IMR-90 (cell line): ENCODE data around the gene CCL23. TPM values are rescaled to one million over a fixed set of nuclear protein-coding genes. Genes with fewer than 3 reads are reported as not detected.

Experiments used
- ATAC-seq: fragments of 200-7000 bp; cut with Tn5 transposase; 2 replicates; pipeline ENCODE4 v1.9.1; 2020; ENCODE audit warnings: low read depth, mild to moderate bottlenecking, moderate library complexity
- BruUV-seq: library from RNA; stranded (reverse); fragments of 400-500 nt; replicated peaks from 2 replicates; lab custom pipeline; 2021; lab: Mats Ljungman, UMichigan
- CTCF ChIA-PET: fragments of 300-600 bp; formaldehyde crosslinking; extraction: SDS; loops from one replicate; lab custom pipeline; 2021; ENCODE audit warnings: antibody characterized with exemption; lab: Yijun Ruan, JAX
- POLR2A ChIA-PET: fragments of 300-600 bp; sonication (Branson Sonifier 250); formaldehyde crosslinking; loops from one replicate; lab custom pipeline; 2022; ENCODE audit warnings: antibody characterized with exemption; ENCODE audit not compliant: unreplicated experiment; lab: Charles Lee
- DNase-seq: peaks from one replicate; pipeline ENCODE4 v3.0.0; 2013
- H2AFZ ChIP-seq: replicated peaks from 2 replicates; pipeline ENCODE3; 2013; ENCODE audit warnings: low read length, mild to moderate bottlenecking; ENCODE audit not compliant: poor library complexity
- H2AK5ac ChIP-seq: 2 replicates; pipeline ENCODE4 v1.6.1; 2013; ENCODE audit warnings: low read depth, low read length, inconsistent platforms
- H2AK9ac ChIP-seq: replicated peaks from 2 replicates; pipeline ENCODE3; 2013; ENCODE audit warnings: mild to moderate bottlenecking, low read depth, low read length, moderate library complexity; ENCODE audit not compliant: poor library complexity
- H2BK120ac ChIP-seq: 2 replicates; pipeline ENCODE4 v1.6.1; 2013; ENCODE audit warnings: low read depth, low read length, inconsistent platforms
- H2BK15ac ChIP-seq: 3 replicates; pipeline ENCODE4 v1.6.1; 2013; ENCODE audit warnings: low read depth, low read length, inconsistent platforms
- H2BK20ac ChIP-seq: 2 replicates; pipeline ENCODE4 v1.6.1; 2013; ENCODE audit warnings: low read depth, mild to moderate bottlenecking, inconsistent platforms, low read length, moderate library complexity
- H2BK5ac ChIP-seq: 2 replicates; pipeline ENCODE4 v1.6.1; 2013; ENCODE audit warnings: mild to moderate bottlenecking, low read depth, low read length, inconsistent platforms; ENCODE audit not compliant: poor library complexity, severe bottlenecking
- H3K14ac ChIP-seq: replicated peaks from 2 replicates; pipeline ENCODE4 v1.6.1; 2013; ENCODE audit warnings: low read depth, low read length, inconsistent platforms
- H3K18ac ChIP-seq: 2 replicates; pipeline ENCODE4 v1.6.1; 2013; ENCODE audit warnings: low read depth, low read length, control low read depth
- H3K23ac ChIP-seq: 2 replicates; pipeline ENCODE4 v1.6.1; 2013; ENCODE audit warnings: low read depth, low read length, inconsistent platforms
- H3K27ac ChIP-seq: 2 replicates; pipeline ENCODE4 v1.5.1; 2013; ENCODE audit warnings: mild to moderate bottlenecking, control low read depth, low read length; ENCODE audit not compliant: insufficient read depth
- H3K27me3 ChIP-seq: 2 replicates; pipeline ENCODE4 v1.6.1; 2013; ENCODE audit warnings: low read length; ENCODE audit not compliant: control insufficient read depth, insufficient read depth
- H3K36me3 ChIP-seq: 2 replicates; pipeline ENCODE4 v1.6.1; 2013; ENCODE audit warnings: low read length, mixed read lengths; ENCODE audit not compliant: control insufficient read depth, insufficient read depth
- H3K4ac ChIP-seq: 2 replicates; pipeline ENCODE4 v1.6.1; 2013; ENCODE audit warnings: low read depth, low read length, inconsistent platforms
- H3K4me1 ChIP-seq: 2 replicates; pipeline ENCODE4 v1.6.1; 2013; ENCODE audit warnings: low read length, mixed read lengths; ENCODE audit not compliant: control insufficient read depth, insufficient read depth
- H3K4me2 ChIP-seq: 2 replicates; pipeline ENCODE4 v1.6.1; 2013; ENCODE audit warnings: low read depth, mild to moderate bottlenecking, control low read depth, low read length, moderate library complexity
- H3K4me3 ChIP-seq: 2 replicates; pipeline ENCODE4 v1.5.1; 2013; ENCODE audit warnings: low read depth, mild to moderate bottlenecking, control low read depth, low read length, moderate library complexity; ENCODE audit not compliant: insufficient read depth
- H3K56ac ChIP-seq: 2 replicates; pipeline ENCODE4 v1.6.1; 2013; ENCODE audit warnings: low read length, inconsistent platforms; ENCODE audit not compliant: insufficient read depth; ENCODE audit errors: extremely low read depth
- H3K79me1 ChIP-seq, 2 experiments: 2 replicates each; pipeline ENCODE4 v1.6.1; 2013; ENCODE audit warnings: low read length in 2 of 2, inconsistent platforms in 1 of 2, low read depth in 1 of 2
- H3K9ac ChIP-seq: 2 replicates; pipeline ENCODE4 v1.6.1; 2013; ENCODE audit warnings: low read depth, low read length, control low read depth
- H3K9me1 ChIP-seq: 2 replicates; pipeline ENCODE4 v1.6.1; 2013; ENCODE audit warnings: low read length, inconsistent platforms; ENCODE audit not compliant: insufficient read depth
- H3K9me3 ChIP-seq: 2 replicates; pipeline ENCODE4 v1.6.1; 2013; ENCODE audit warnings: low read length; ENCODE audit not compliant: control insufficient read depth, insufficient read depth
- H4K20me1 ChIP-seq: 2 replicates; pipeline ENCODE4 v1.6.1; 2013; ENCODE audit warnings: low read length, inconsistent platforms; ENCODE audit not compliant: insufficient read depth
- H4K5ac ChIP-seq: 2 replicates; pipeline ENCODE4 v1.6.1; 2013; ENCODE audit warnings: mild to moderate bottlenecking, low read depth, low read length, control low read depth
- H4K8ac ChIP-seq, 2 experiments: 2 replicates each; pipeline ENCODE4 v1.6.1; 2013; ENCODE audit warnings: low read depth in 2 of 2, low read length in 2 of 2, control low read depth in 1 of 2, inconsistent platforms in 1 of 2
- H4K91ac ChIP-seq: 2 replicates; pipeline ENCODE4 v1.6.1; 2013; ENCODE audit warnings: low read depth, low read length, inconsistent platforms; ENCODE audit not compliant: insufficient read depth
- BHLHE40 ChIP-seq: fragments of 150-350 bp; IDR thresholded peaks from 2 replicates; pipeline ENCODE4 v1.6.1; 2016; ENCODE audit warnings: mild to moderate bottlenecking, low read depth, low read length
- CEBPB ChIP-seq: IDR thresholded peaks from 2 replicates; pipeline ENCODE4 v1.6.1; 2012; ENCODE audit warnings: low read depth, low read length, improper control_type of control experiment
- CHD1 ChIP-seq: IDR thresholded peaks from 2 replicates; pipeline ENCODE4 v1.6.1; 2012; ENCODE audit warnings: low read depth, low read length, improper control_type of control experiment
- FOS ChIP-seq: fragments of 150-350 bp; IDR thresholded peaks from 2 replicates; pipeline ENCODE4 v1.6.1; 2016; ENCODE audit warnings: low read depth, low read length
- MAFK ChIP-seq: IDR thresholded peaks from 2 replicates; pipeline ENCODE4 v1.6.1; 2012; ENCODE audit warnings: low read depth, low read length, improper control_type of control experiment
- MAZ ChIP-seq: IDR thresholded peaks from 2 replicates; pipeline ENCODE4 v1.6.1; 2012; ENCODE audit warnings: low read depth, mild to moderate bottlenecking, low read length, improper control_type of control experiment, moderate library complexity, borderline replicate concordance
- RAD21 ChIP-seq: IDR thresholded peaks from 2 replicates; pipeline ENCODE4 v1.6.1; 2012; ENCODE audit warnings: low read length, improper control_type of control experiment
- RFX5 ChIP-seq: IDR thresholded peaks from 2 replicates; pipeline ENCODE4 v1.8.0; 2012; ENCODE audit warnings: low read depth, mild to moderate bottlenecking, low read length, moderate library complexity
- USF2 ChIP-seq: fragments of 150-350 bp; IDR thresholded peaks from 2 replicates; pipeline ENCODE4 v1.6.1; 2017; ENCODE audit warnings: mild to moderate bottlenecking, antibody characterized with exemption, low read length, low read depth
- WGBS, 2 experiments: methylation state at CpG; one replicate each; pipeline versions ENCODE4 v1.1.5 to v1.1.7; 2013; ENCODE audit warnings: missing lambda C conversion rate in 2 of 2; ENCODE audit not compliant: insufficient read length in 1 of 2; ENCODE audit errors: extremely low coverage in 2 of 2; 5-methylcytosine and 5-hydroxymethylcytosine counted together
- dilution Hi-C: fragments of 300-500 bp; cut with HindIII; formaldehyde crosslinking; loops from one replicate; pipeline ENCODE4 v1.14.3; 2018; ENCODE audit warnings: low sequenced_read_pairs; ENCODE audit not compliant: unreplicated experiment
- in situ Hi-C: fragments of 300-500 bp; cut with MboI; formaldehyde crosslinking; loops from 3 replicates; pipeline ENCODE4 v1.14.3; 2019; ENCODE audit warnings: low sequenced_read_pairs, inconsistent platforms, mixed read lengths
- intact Hi-C: fragments of 100-400 bp; cut with micrococcal nuclease; formaldehyde crosslinking; loops from 2 replicates; pipeline ENCODE4 v1.10.0; 2022
- polyA plus RNA-seq, 3 experiments: library from polyadenylated mRNA; depleted of rRNA; stranded (reverse); fragments of >200 nt; gene quantifications; 2 replicates each; pipeline ENCODE4 v1.2.3, GENCODE V29; 2012; ENCODE audit warnings: low replicate concordance in 1 of 3
- total RNA-seq: library from RNA; depleted of rRNA; stranded (reverse); fragments of >200 nt; gene quantifications from 2 replicates; pipeline ENCODE4 v1.2.3, GENCODE V29; 2012
- TF ChIP-seq, protein P1 (sequence below): fragments of 150-350 bp; IDR thresholded peaks from 2 replicates; pipeline ENCODE4 v1.6.1; 2016; ENCODE audit warnings: low read depth, mild to moderate bottlenecking, low read length, moderate library complexity, borderline replicate concordance

CCL23 gene
- total and polyA plus RNA-seq, 2 of the 4 experiments (the other 2 are of a cell fraction): not detected

GRCh38 chr17:35977509-35977908 is 40.3 kb downstream of the CCL23 start:
- 87% methylated on average over 6 of the region's 7 CpGs; no CpG with 5 or more reads in 1 of the 2 experiments for WGBS, 2 experiments
- no peak overlapping the region for H4K5ac ChIP-seq
- DNase-seq (no peak), ATAC-seq (no peak)
- H3K18ac ChIP-seq: no peak overlapping the region
- H3K27ac ChIP-seq: no peak overlapping the region
- no peak for TF ChIP-seq CEBPB
- no peak for TF ChIP-seq USF2
- no peak for TF ChIP-seq RFX5
- no peak for TF ChIP-seq FOS
- TF ChIP-seq MAZ: no peak
- TF ChIP-seq MAFK: no peak
- TF ChIP-seq RAD21: no peak
- no peak for TF ChIP-seq CHD1
- no peak for TF ChIP-seq BHLHE40
- TF ChIP-seq, protein P1, sequence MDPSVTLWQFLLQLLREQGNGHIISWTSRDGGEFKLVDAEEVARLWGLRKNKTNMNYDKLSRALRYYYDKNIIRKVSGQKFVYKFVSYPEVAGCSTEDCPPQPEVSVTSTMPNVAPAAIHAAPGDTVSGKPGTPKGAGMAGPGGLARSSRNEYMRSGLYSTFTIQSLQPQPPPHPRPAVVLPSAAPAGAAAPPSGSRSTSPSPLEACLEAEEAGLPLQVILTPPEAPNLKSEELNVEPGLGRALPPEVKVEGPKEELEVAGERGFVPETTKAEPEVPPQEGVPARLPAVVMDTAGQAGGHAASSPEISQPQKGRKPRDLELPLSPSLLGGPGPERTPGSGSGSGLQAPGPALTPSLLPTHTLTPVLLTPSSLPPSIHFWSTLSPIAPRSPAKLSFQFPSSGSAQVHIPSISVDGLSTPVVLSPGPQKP: no peak
- no peaks in the 10 kb centered on the region; the same call in 1 of the 2 replicates for H3K9me1 ChIP-seq
- H2AK5ac ChIP-seq: no peak overlapping the region
- H3K79me1 ChIP-seq: no peaks in the 10 kb centered on the region
- in situ Hi-C loops (no loop called here), dilution Hi-C loops (no loop called here), intact Hi-C loops (no loop called here)
- no peak overlapping the region for H2BK120ac ChIP-seq
- H2AFZ ChIP-seq: no peak overlapping the region
- ChIA-PET POLR2A (no interaction called here), CTCF (interaction anchor here (0.9 to 1.0 kb wide), 2 partner anchors 95 to 169 kb away, joined by 3 to 7 read pairs; no protein-coding TSS in a partner anchor)
- no peak overlapping the region for H2AK9ac ChIP-seq
- H3K4me3 ChIP-seq: no peak overlapping the region
- H3K9ac ChIP-seq: no peak overlapping the region
- H3K56ac ChIP-seq: no peak overlapping the region
- no peak overlapping the region for H3K23ac ChIP-seq
- no peaks in the 10 kb centered on the region for H3K9me3 ChIP-seq
- no peaks in the 10 kb centered on the region for H4K20me1 ChIP-seq
- no peak overlapping the region for H3K4me2 ChIP-seq
- H4K8ac ChIP-seq: no peak overlapping the region
- H3K36me3 ChIP-seq: no peaks in the 10 kb centered on the region
- H3K4ac ChIP-seq: no peak overlapping the region
- H4K91ac ChIP-seq: no peak overlapping the region
- no peak overlapping the region for H2BK5ac ChIP-seq
- no peak overlapping the region for H2BK20ac ChIP-seq
- H3K14ac ChIP-seq: no peak overlapping the region
- no TSS peak for BruUV-seq
- peaks cover 6% of the 10 kb centered on the region for H3K4me1 ChIP-seq
- no peaks in the 10 kb centered on the region; the same call in 1 of the 2 replicates for H3K27me3 ChIP-seq
- H2BK15ac ChIP-seq: no peak overlapping the region
